ENCODE results near the gene CDK5.
A peak's percentile ranks its signal among the peaks of the same experiment; 100 is the strongest.

CDK5 gene

GRCh38 chr7:151071032-151071866, 13.6 kb upstream of the CDK5 start:
- no peak for DNase-seq (ENCODE audit: low spot score)
- no peaks in the 10 kb centered on the region for H3K27me3 Mint-ChIP-seq (ENCODE audit: low read depth)
- no peaks in the 10 kb centered on the region for H3K4me1 Mint-ChIP-seq (ENCODE audit: low read depth)
- H3K4me3 Mint-ChIP-seq = no peak overlapping the region
- no peak overlapping the region for H3K27ac Mint-ChIP-seq
- no peaks in the 10 kb centered on the region for H3K9me3 Mint-ChIP-seq
- H3K36me3 Mint-ChIP-seq (ENCODE audit: low read depth) = peaks cover 27% of the 10 kb centered on the region

DNA sequence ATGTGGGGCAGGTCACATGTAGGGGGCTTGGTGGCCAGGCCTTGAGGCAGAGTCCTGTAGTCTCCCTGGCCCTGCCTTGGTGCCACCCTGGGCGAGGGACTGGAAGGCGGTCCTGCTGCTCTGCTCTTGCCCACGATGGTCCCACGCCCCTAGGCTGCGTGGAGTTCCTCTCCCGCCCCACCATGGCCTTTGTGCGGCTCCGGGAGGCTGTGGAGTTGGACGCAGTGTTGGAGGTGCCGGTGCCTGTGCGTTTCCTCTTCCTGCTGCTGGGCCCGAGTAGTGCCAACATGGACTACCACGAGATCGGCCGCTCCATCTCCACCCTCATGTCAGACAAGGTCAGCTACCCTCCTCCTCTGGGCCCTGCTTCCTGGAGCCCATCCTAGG, 12.9 kb upstream of the CDK5 start:
- H3K36me3 Mint-ChIP-seq (ENCODE audit: low read depth) = peaks cover 26% of the 10 kb centered on the region
- no peak for DNase-seq (ENCODE audit: low spot score)
- H3K4me3 Mint-ChIP-seq = no peak overlapping the region
- H3K27ac Mint-ChIP-seq = no peak overlapping the region
- no peaks in the 10 kb centered on the region for H3K27me3 Mint-ChIP-seq (ENCODE audit: low read depth)
- no peaks in the 10 kb centered on the region for H3K9me3 Mint-ChIP-seq
- no peaks in the 10 kb centered on the region for H3K4me1 Mint-ChIP-seq (ENCODE audit: low read depth)

DNA sequence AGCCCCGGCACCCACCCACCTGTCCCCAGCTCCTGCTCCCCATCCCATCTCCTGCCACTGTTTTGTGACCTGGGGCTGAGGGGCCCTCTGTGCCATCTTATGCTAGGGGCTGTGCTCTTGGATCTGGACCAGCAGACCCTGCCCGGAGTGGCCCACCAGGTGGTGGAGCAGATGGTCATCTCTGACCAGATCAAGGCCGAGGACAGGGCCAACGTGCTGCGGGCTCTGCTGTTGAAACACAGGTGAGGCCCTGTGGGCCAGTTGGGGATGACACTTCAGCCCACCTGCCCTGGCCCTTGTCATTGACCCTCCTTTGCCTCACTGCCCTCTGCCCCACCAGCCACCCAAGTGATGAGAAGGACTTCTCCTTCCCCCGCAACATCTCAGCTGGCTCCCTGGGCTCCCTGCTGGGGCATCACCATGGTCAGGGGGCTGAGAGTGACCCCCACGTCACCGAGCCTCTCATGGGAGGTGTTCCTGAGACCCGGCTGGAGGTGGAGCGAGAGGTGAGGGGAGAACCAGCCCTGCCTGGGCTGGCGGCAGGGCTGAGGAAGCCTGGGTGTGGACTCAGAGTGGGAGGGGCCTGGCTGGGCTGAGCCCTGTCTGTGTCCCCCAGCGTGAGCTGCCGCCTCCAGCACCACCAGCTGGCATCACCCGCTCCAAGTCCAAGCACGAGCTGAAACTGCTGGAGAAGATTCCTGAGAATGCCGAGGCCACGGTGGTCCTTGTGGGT, 12.3 kb upstream of the CDK5 start:
- H3K36me3 Mint-ChIP-seq (ENCODE audit: low read depth) = peaks cover 28% of the 10 kb centered on the region
- no peak overlapping the region for H3K27ac Mint-ChIP-seq
- H3K4me1 Mint-ChIP-seq (ENCODE audit: low read depth) = no peaks in the 10 kb centered on the region
- no peak for DNase-seq (ENCODE audit: low spot score)
- no peak overlapping the region for H3K4me3 Mint-ChIP-seq
- no peaks in the 10 kb centered on the region for H3K9me3 Mint-ChIP-seq
- H3K27me3 Mint-ChIP-seq (ENCODE audit: low read depth) = no peaks in the 10 kb centered on the region

DNA sequence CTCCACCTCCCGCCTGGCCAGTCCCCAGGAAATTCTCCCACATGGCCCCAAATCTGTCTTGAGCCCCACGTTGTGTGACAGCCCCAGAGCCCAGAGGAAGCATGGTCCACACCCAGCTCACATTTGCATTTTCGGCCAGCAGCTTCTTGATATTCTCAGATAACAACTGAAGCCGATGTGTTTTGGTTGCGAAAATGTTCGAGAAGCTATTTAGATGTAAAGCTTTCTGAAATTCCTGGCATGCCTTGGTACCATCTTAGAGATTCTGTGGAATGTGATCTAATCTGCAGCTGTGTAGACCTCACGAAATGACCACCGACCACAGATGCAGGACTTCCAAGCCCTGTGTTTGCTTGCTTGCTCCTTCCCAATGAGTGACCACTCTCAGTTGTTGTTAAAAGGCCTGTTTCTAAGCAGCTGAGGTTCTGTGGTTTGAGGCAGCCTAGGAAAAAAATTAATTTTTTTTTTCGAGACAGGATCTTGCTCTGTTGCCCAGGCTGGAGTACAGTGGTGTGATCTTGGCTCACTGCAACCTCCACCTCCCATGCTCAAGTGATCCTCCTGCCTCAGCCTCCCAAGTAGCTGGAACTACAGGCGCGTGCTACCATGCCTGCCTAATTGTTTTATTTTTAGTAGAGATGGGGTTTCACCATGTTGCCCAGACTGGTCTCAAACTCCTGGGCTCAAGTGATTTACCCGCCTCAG, 10.5 kb upstream of the CDK5 start:
- DNase-seq (ENCODE audit: low spot score) = no peak
- Mint-ChIP-seq H3K4me1 (ENCODE audit: low read depth) (no peaks in the 10 kb centered on the region), H3K9me3 (no peaks in the 10 kb centered on the region), H3K27ac (no peak overlapping the region), H3K36me3 (ENCODE audit: low read depth) (peaks cover 32% of the 10 kb centered on the region), H3K4me3 (no peak overlapping the region), H3K27me3 (ENCODE audit: low read depth) (no peaks in the 10 kb centered on the region)

- H3K27ac Mint-ChIP-seq = no peak overlapping the region
- no peaks in the 10 kb centered on the region for H3K27me3 Mint-ChIP-seq (ENCODE audit: low read depth)
- DNase-seq (ENCODE audit: low spot score) = no peak
- peaks cover 6% of the 10 kb centered on the region for H3K4me1 Mint-ChIP-seq (ENCODE audit: low read depth)
- no peaks in the 10 kb centered on the region for H3K9me3 Mint-ChIP-seq
- peaks cover 27% of the 10 kb centered on the region for H3K36me3 Mint-ChIP-seq (ENCODE audit: low read depth)
- no peak overlapping the region for H3K4me3 Mint-ChIP-seq
Measured at GRCh38 chr7:151066273-151066974, 8.7 kb upstream of the CDK5 start.

DNA sequence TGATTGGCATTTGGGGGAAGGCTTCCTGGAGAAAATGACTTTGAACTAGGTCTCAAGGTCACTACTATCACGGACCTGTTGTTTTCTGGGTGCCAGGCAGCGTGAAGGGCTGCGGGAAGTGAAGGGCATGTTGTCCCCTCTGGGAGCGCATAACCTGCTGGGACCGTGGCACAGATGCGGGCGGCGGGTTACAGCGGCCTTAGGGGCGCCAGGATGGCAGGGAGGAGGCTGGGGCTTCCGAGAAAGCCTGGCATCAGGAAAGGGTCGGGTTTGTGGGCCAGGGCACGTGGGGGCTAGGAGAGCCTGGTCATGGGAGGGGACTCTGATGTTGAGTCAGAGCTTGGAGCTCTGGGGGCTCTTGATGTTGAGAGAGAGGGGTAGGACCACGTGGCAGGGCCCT, 7.8 kb upstream of the CDK5 start:
- Mint-ChIP-seq H3K27ac (no peak overlapping the region), H3K4me3 (no peak overlapping the region), H3K9me3 (no peaks in the 10 kb centered on the region), H3K27me3 (ENCODE audit: low read depth) (no peaks in the 10 kb centered on the region), H3K4me1 (ENCODE audit: low read depth) (peaks cover 10% of the 10 kb centered on the region), H3K36me3 (ENCODE audit: low read depth) (peaks cover 25% of the 10 kb centered on the region)
- DNase-seq (ENCODE audit: low spot score) = no peak

DNA sequence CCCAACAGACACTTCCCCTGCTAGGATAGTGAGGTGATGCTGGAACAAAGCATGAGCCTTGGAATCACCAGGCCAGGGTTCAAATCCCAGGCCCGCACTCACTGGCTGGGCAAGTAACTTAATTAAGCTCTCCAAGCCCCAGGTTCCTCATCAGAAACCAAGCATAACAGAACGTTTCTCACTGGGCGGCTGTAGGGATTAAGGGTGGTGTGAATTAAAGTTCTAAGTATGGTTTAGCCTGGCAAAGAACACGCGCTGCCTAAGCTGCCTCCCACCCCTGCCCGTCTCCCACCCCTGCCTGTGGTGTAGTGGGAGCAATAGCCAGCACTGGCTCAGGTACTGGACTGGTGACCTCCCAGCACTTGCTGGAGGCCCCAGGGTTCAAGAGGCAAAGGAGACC, 7.3 kb upstream of the CDK5 start:
- Mint-ChIP-seq H3K27ac (no peak overlapping the region), H3K27me3 (ENCODE audit: low read depth) (no peaks in the 10 kb centered on the region), H3K4me1 (ENCODE audit: low read depth) (peaks cover 10% of the 10 kb centered on the region), H3K4me3 (no peak overlapping the region), H3K9me3 (no peaks in the 10 kb centered on the region), H3K36me3 (ENCODE audit: low read depth) (peaks cover 25% of the 10 kb centered on the region)
- DNase-seq (ENCODE audit: low spot score) = no peak

GRCh38 chr7:151064454-151064853, 6.8 kb upstream of the CDK5 start:
- Mint-ChIP-seq H3K4me1 (ENCODE audit: low read depth) (peaks cover 10% of the 10 kb centered on the region), H3K4me3 (no peak overlapping the region), H3K27ac (no peak overlapping the region), H3K27me3 (ENCODE audit: low read depth) (no peaks in the 10 kb centered on the region), H3K36me3 (ENCODE audit: low read depth) (peaks cover 25% of the 10 kb centered on the region), H3K9me3 (no peaks in the 10 kb centered on the region)
- DNase-seq (ENCODE audit: low spot score) = no peak

GRCh38 chr7:151063212-151063561, 5.5 kb upstream of the CDK5 start:
- DNase-seq (ENCODE audit: low spot score) = no peak
- Mint-ChIP-seq H3K4me1 (ENCODE audit: low read depth) (peaks cover 17% of the 10 kb centered on the region), H3K36me3 (ENCODE audit: low read depth) (peaks cover 20% of the 10 kb centered on the region), H3K27ac (no peak overlapping the region), H3K9me3 (no peaks in the 10 kb centered on the region), H3K27me3 (ENCODE audit: low read depth) (no peaks in the 10 kb centered on the region), H3K4me3 (no peak overlapping the region)

GRCh38 chr7:151062399-151063211, 4.9 kb upstream of the CDK5 start:
- Mint-ChIP-seq H3K4me1 (ENCODE audit: low read depth) (peaks cover 17% of the 10 kb centered on the region), H3K4me3 (no peak overlapping the region), H3K36me3 (ENCODE audit: low read depth) (peaks cover 14% of the 10 kb centered on the region), H3K27me3 (ENCODE audit: low read depth) (no peaks in the 10 kb centered on the region), H3K9me3 (no peaks in the 10 kb centered on the region), H3K27ac (no peak overlapping the region)
- DNase-seq (ENCODE audit: low spot score) = no peak

DNA sequence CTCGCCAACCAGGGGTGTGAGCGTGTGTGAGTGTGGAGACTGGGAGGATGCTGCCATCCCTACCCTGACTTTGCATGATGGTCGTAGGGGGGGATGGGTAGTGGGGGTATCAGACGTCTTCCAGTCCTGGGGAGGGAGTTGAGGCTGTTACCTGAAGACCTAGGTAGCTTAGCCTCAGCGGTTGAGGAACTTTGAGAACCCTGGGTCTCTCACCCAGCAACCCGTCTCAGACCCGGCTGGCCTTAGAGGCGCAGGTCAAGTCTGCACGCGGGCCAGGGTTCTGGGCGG, 4.4 kb upstream of the CDK5 start:
- no peak for DNase-seq (ENCODE audit: low spot score)
- Mint-ChIP-seq H3K36me3 (ENCODE audit: low read depth) (peaks cover 11% of the 10 kb centered on the region), H3K9me3 (no peaks in the 10 kb centered on the region), H3K27me3 (ENCODE audit: low read depth) (no peaks in the 10 kb centered on the region), H3K4me1 (ENCODE audit: low read depth) (peaks cover 22% of the 10 kb centered on the region), H3K27ac (no peak overlapping the region), H3K4me3 (peak overlapping the region; percentile 75)

DNA sequence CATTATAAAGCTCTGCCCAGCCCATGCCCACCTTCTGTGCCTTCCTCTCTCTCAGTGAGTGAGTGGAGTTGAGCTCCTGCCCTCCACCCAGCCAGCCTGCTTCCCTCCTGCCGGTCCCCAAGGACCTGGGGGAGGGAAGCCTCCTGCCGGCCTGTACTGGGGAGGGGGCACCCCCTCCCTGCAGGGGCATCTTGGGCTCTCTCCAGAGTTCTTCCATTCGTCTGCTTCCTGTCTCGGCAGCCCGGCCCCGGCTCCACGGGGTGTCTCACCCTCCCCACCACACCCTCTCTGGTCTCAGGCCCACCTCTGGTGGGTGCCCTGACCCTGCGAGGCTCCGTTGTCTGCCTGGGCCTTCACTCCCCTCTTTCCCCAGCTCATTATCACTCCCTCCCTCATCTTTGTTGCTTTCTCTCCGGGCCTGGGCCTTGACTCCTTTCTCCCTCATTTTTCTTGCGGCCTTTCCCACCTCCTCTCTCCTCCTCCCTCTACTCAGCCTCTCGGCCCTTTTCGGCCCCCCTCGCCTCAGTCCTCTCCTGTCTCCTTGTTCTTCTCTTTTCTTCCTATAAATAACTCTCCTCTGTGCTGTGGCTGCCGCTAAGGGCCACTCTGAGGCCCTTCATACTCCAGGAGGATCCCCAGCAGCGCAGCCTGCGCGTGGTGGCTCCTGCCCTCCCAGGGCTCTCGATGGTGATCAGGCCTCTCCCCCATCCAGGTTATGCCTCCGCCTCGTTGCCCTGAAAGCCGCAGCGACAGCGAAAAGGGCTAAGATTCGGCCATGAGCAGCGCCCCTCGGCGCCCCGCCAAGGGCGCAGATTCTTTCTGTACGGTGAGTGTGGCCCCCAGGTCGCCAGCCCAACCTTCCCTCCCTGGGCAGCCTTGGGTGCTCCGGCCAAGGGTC, 3.8 kb upstream of the CDK5 start:
- H3K4me3 Mint-ChIP-seq = peak overlapping the region; percentile 85
- no peaks in the 10 kb centered on the region for H3K9me3 Mint-ChIP-seq
- peaks cover 9% of the 10 kb centered on the region for H3K36me3 Mint-ChIP-seq (ENCODE audit: low read depth)
- H3K27me3 Mint-ChIP-seq (ENCODE audit: low read depth) = no peaks in the 10 kb centered on the region
- peak overlapping the region; percentile 71 for H3K27ac Mint-ChIP-seq
- peaks cover 24% of the 10 kb centered on the region for H3K4me1 Mint-ChIP-seq (ENCODE audit: low read depth)
- no peak for DNase-seq (ENCODE audit: low spot score)
